Measurements from ENCODE around the gene ATP6V1F.

DNA sequence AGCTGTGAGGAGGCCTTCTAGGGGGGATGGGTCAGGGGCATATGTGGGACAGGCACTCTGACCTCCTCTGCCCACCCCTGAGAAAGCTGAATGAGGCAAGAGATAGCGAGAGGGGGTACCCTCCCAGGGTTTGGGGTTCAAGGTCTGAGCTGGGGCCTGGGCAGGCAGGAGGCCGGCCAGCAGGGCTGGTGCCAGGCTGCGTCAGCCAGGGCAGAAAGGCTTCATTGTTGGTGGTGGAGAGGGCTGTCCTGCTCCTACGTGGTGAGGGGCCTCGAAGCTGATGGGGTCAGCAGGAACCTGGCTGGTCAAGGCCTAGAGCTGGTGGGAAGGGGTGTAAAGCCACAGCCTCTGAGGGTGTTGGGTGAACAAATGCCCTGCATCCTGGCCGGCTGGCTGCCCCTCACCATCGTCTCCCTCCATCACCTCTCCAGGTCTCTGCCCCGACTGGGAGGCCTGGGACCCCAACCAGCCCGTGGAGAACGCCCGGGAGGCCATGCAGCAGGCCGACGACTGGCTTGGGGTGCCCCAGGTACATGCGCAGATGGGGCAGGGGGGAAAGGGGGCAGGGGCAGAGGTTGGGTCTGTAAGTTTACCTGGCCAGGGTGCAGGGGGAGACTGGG, 25.8 kb upstream of the ATP6V1F start:
- TF ChIP-seq, protein P1, sequence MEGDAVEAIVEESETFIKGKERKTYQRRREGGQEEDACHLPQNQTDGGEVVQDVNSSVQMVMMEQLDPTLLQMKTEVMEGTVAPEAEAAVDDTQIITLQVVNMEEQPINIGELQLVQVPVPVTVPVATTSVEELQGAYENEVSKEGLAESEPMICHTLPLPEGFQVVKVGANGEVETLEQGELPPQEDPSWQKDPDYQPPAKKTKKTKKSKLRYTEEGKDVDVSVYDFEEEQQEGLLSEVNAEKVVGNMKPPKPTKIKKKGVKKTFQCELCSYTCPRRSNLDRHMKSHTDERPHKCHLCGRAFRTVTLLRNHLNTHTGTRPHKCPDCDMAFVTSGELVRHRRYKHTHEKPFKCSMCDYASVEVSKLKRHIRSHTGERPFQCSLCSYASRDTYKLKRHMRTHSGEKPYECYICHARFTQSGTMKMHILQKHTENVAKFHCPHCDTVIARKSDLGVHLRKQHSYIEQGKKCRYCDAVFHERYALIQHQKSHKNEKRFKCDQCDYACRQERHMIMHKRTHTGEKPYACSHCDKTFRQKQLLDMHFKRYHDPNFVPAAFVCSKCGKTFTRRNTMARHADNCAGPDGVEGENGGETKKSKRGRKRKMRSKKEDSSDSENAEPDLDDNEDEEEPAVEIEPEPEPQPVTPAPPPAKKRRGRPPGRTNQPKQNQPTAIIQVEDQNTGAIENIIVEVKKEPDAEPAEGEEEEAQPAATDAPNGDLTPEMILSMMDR (IDR thresholded peaks at IDR 0.05; ENCODE audit: low read depth, low read length), result no peak
- no peak for TF ChIP-seq EZH2phosphoT487 (IDR thresholded peaks at IDR 0.05; ENCODE audit: low read depth)
